H1 (cell line): ENCODE data around the gene ELP4. TPM values are rescaled to one million over a fixed set of nuclear protein-coding genes. Genes with fewer than 3 reads are reported as not detected.

ENCODE experiments used
- CTCF ChIA-PET: fragments of 300-600 bp; sonication (Branson Sonifier 250); formaldehyde crosslinking; loops from one replicate; lab custom pipeline; 2021; ENCODE audit not compliant: partially characterized antibody; lab: Charles Lee
- POLR2A ChIA-PET: fragments of 300-600 bp; sonication (Branson Sonifier 250); formaldehyde crosslinking; loops from one replicate; lab custom pipeline; 2021; ENCODE audit warnings: inconsistent platforms; ENCODE audit not compliant: partially characterized antibody; lab: Charles Lee
- DNase-seq, 2 experiments: peaks; one replicate each; pipeline versions ENCODE4 v3.0.0 to v3.0.0-alpha.2; 2010 to 2022; ENCODE audit warnings: low spot score in 2 of 2, low read depth in 1 of 2, mixed read lengths in 1 of 2
- FAIRE-seq: peaks from 2 replicates; lab custom pipeline; 2011; peaks lifted over from hg19 to GRCh38; lab: Jason Lieb, UNC
- H2AFZ ChIP-seq: 2 replicates; pipeline ENCODE4 v1.8.1; 2012; ENCODE audit warnings: low read length, inconsistent platforms
- H2AK5ac ChIP-seq: 2 replicates; pipeline ENCODE4 v1.6.1; 2013; ENCODE audit warnings: low read depth, low read length
- H2BK120ac ChIP-seq: replicated peaks from 2 replicates; pipeline ENCODE3; 2013; ENCODE audit warnings: low read depth, low read length, inconsistent platforms
- H2BK12ac ChIP-seq: 2 replicates; pipeline ENCODE4 v1.6.1; 2013; ENCODE audit warnings: low read depth, low read length
- H2BK15ac ChIP-seq: 2 replicates; pipeline ENCODE4 v1.6.1; 2013; ENCODE audit warnings: low read length
- H2BK20ac ChIP-seq: 2 replicates; pipeline ENCODE4 v1.6.1; 2013; ENCODE audit warnings: low read length
- H2BK5ac ChIP-seq: 2 replicates; pipeline ENCODE4 v1.6.1; 2013; ENCODE audit warnings: low read depth, low read length
- H3K14ac ChIP-seq: 2 replicates; pipeline ENCODE4 v1.6.1; 2013; ENCODE audit warnings: inconsistent platforms; ENCODE audit not compliant: insufficient read length
- H3K18ac ChIP-seq: 2 replicates; pipeline ENCODE4 v1.6.1; 2013; ENCODE audit warnings: low read length; ENCODE audit errors: extremely low read depth
- H3K23ac ChIP-seq: 2 replicates; pipeline ENCODE4 v1.6.1; 2013; ENCODE audit warnings: inconsistent platforms; ENCODE audit not compliant: insufficient read length
- H3K23me2 ChIP-seq: 2 replicates; pipeline ENCODE4 v1.6.1; 2013; ENCODE audit warnings: low read depth, low read length
- H3K27ac ChIP-seq: 2 replicates; pipeline ENCODE4 v1.6.1; 2011; ENCODE audit warnings: low read depth, low read length, inconsistent platforms
- H3K27me3 ChIP-seq, 4 experiments: replicated peaks in 1 of 4; 1 replicate in 1 of 4; 2 replicates in 3 of 4; pipeline versions ENCODE4 v1.6.1 to v1.8.1; 2011 to 2013; ENCODE audit warnings: low read length in 3 of 4, mild to moderate bottlenecking in 3 of 4, inconsistent platforms in 2 of 4, mixed read lengths in 2 of 4, moderate library complexity in 1 of 4; ENCODE audit not compliant: control insufficient read depth in 3 of 4, insufficient read depth in 3 of 4; ENCODE audit errors: extremely low read depth in 1 of 4
- H3K36me3 ChIP-seq, 4 experiments: 2 replicates each; pipeline versions ENCODE4 v1.6.1 to v1.8.1; 2011 to 2013; ENCODE audit warnings: mild to moderate bottlenecking in 4 of 4, low read length in 3 of 4, moderate library complexity in 2 of 4, control low read depth in 1 of 4, inconsistent platforms in 1 of 4; ENCODE audit not compliant: insufficient read depth in 4 of 4, control insufficient read depth in 2 of 4
- H3K4ac ChIP-seq: replicated peaks from 2 replicates; pipeline ENCODE3; 2013; ENCODE audit warnings: low read length, low read depth, mixed read lengths, inconsistent platforms; ENCODE audit not compliant: insufficient read length
- H3K4me1 ChIP-seq, 4 experiments: replicated peaks in 1 of 4; 1 replicate in 1 of 4; 2 replicates in 3 of 4; pipeline versions ENCODE4 v1.6.1 to v1.8.1; 2011 to 2013; ENCODE audit warnings: low read length in 3 of 4, inconsistent platforms in 2 of 4, mixed read lengths in 1 of 4; ENCODE audit not compliant: insufficient read depth in 4 of 4, control insufficient read depth in 3 of 4
- H3K4me2 ChIP-seq, 2 experiments: 2 replicates each; pipeline versions ENCODE4 v1.6.1 to v1.8.1; 2011 to 2013; ENCODE audit warnings: low read depth in 2 of 2, low read length in 2 of 2, control low read depth in 1 of 2, inconsistent platforms in 1 of 2, mild to moderate bottlenecking in 1 of 2; ENCODE audit not compliant: insufficient read depth in 1 of 2
- H3K4me3 ChIP-seq, 4 experiments: fragments of 200-600, 300-600 bp in 1 of 4; sonication (generic), shearing (Covaris generic), sonication (Bioruptor Twin) in 1 of 4; 2 replicates each; pipeline versions ENCODE4 v1.5.1 to v1.8.1; 2011 to 2016; ENCODE audit warnings: low read length in 4 of 4, low read depth in 3 of 4, control low read depth in 2 of 4, inconsistent platforms in 2 of 4, mild to moderate bottlenecking in 2 of 4, mixed read lengths in 1 of 4, moderate library complexity in 1 of 4; ENCODE audit not compliant: insufficient read depth in 2 of 4; ENCODE audit errors: extremely low read depth in 1 of 4
- H3K56ac ChIP-seq: replicated peaks from 2 replicates; pipeline ENCODE3; 2013; ENCODE audit warnings: low read depth, mild to moderate bottlenecking, mixed read lengths, low read length, inconsistent platforms; ENCODE audit not compliant: insufficient read length
- H3K79me1 ChIP-seq: 2 replicates; pipeline ENCODE4 v1.6.1; 2013; ENCODE audit warnings: low read depth, low read length, control low read depth
- H3K79me2 ChIP-seq, 2 experiments: 2 replicates each; pipeline versions ENCODE4 v1.6.1 to v1.8.1; 2012 to 2013; ENCODE audit warnings: low read length in 2 of 2, mild to moderate bottlenecking in 2 of 2, inconsistent platforms in 1 of 2; ENCODE audit not compliant: insufficient read depth in 2 of 2, control insufficient read depth in 1 of 2
- H3K9ac ChIP-seq, 4 experiments: replicated peaks in 1 of 4; 1 replicate in 1 of 4; 2 replicates in 3 of 4; pipeline versions ENCODE4 v1.6.1 to v1.8.1; 2011 to 2013; ENCODE audit warnings: low read depth in 3 of 4, low read length in 3 of 4, control low read depth in 2 of 4, mild to moderate bottlenecking in 2 of 4, moderate library complexity in 2 of 4, inconsistent platforms in 1 of 4; ENCODE audit errors: extremely low read depth in 1 of 4
- H3K9me3 ChIP-seq, 2 experiments: 2 replicates each; pipeline versions ENCODE4 v1.6.1 to v1.8.1; 2012 to 2013; ENCODE audit warnings: mild to moderate bottlenecking in 2 of 2, moderate library complexity in 2 of 2, control low read depth in 1 of 2, inconsistent platforms in 1 of 2, low read depth in 1 of 2, low read length in 1 of 2, mixed read lengths in 1 of 2; ENCODE audit not compliant: insufficient read depth in 2 of 2
- H4K20me1 ChIP-seq, 2 experiments: replicated peaks in 1 of 2; 2 replicates each; pipeline versions ENCODE3 to v1.8.1; 2011 to 2013; ENCODE audit warnings: inconsistent platforms in 2 of 2, low read length in 2 of 2, mild to moderate bottlenecking in 1 of 2; ENCODE audit not compliant: insufficient read depth in 2 of 2, control insufficient read depth in 1 of 2
- H4K5ac ChIP-seq: 2 replicates; pipeline ENCODE4 v1.6.1; 2013; ENCODE audit warnings: low read length, low read depth, mixed read lengths, inconsistent platforms; ENCODE audit not compliant: insufficient read length
- H4K8ac ChIP-seq: 2 replicates; pipeline ENCODE4 v1.8.0; 2013; ENCODE audit warnings: mild to moderate bottlenecking, moderate library complexity, low read length, inconsistent platforms; ENCODE audit not compliant: insufficient read depth; ENCODE audit errors: extremely low read depth
- H4K91ac ChIP-seq: replicated peaks from 2 replicates; pipeline ENCODE3; 2013; ENCODE audit warnings: low read length, mixed read lengths, inconsistent platforms; ENCODE audit not compliant: insufficient read length
- BRCA1 ChIP-seq: IDR thresholded peaks from 2 replicates; pipeline ENCODE4 v1.6.1; 2012; ENCODE audit warnings: low read depth, low read length, improper control_type of control experiment
- KDM1A ChIP-seq: fragments of 200-600, 300-600 bp; sonication (generic); IDR thresholded peaks from 2 replicates; pipeline ENCODE4 v1.7.1; 2016; ENCODE audit warnings: mild to moderate bottlenecking, low read length, borderline replicate concordance
- RBBP5 ChIP-seq: IDR thresholded peaks from 2 replicates; pipeline ENCODE4 v1.7.1; 2012; ENCODE audit warnings: low read depth, mild to moderate bottlenecking, inconsistent platforms, low read length, moderate library complexity, borderline replicate concordance
- RNF2 ChIP-seq: fragments of 200-900, 300-1000 bp; sonication (generic); IDR thresholded peaks from 2 replicates; pipeline ENCODE4 v1.7.1; 2016; ENCODE audit warnings: borderline replicate concordance, low read depth, mild to moderate bottlenecking, antibody characterized with exemption, low read length; ENCODE audit not compliant: poor library complexity, severe bottlenecking; ENCODE audit errors: missing control alignments
- SP4 ChIP-seq: IDR thresholded peaks from 2 replicates; pipeline ENCODE4 v1.6.1; 2012; ENCODE audit warnings: low read length, inconsistent platforms
- polyA plus RNA-seq, 7 experiments: library from polyadenylated mRNA; depleted of rRNA in 3 of 7; stranded (reverse) in 5 of 7; unstranded in 2 of 7; fragments of >200 nt in 5 of 7; fragments of 200-250 nt in 2 of 7; gene quantifications; 1 replicate in 5 of 7; 2 replicates in 1 of 7; 4 replicates in 1 of 7; pipeline versions ENCODE4 v1.2.1 to v1.2.3, GENCODE V29; 2011 to 2013; ENCODE audit warnings: missing spikeins in 2 of 7, mixed read lengths in 2 of 7
- total RNA-seq: library from RNA; stranded (reverse); fragmentation: NEBNext Ultra II Directional; extraction: Animal tissue kit (Norgen Biotek cat#: 25700); gene quantifications from 2 replicates; pipeline ENCODE4 v1.2.1, GENCODE V29; 2021
- TF ChIP-seq, protein P1 (sequence below): IDR thresholded peaks from 2 replicates; pipeline ENCODE4 v1.6.1; 2012; ENCODE audit warnings: inconsistent platforms

ELP4 gene
- total and polyA plus RNA-seq, 2 of the 8 experiments (the other 6 are each of a cell fraction or from before 2014, with no cell fraction given): 14.0 to 18.6 TPM

DNA sequence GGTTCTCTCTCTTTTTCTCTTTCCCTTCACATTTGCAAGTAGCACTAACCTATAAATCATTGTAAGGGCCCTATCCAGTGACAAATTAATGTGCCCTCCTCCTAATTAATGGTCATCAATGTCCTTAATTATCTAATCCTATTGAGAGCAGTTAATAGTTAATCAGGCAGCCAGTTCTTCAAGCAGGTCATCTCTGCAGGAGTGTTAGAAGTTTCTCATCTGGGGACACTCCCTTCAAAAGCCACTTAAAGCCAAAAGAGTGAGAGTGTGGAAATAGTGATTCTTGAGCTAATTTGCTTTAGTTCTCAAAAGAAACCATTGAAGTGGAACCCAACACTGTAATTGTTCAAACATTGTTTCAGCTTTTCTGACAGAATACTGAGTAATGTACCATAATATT lies 141.6 kb downstream of the ELP4 start:
- H2AFZ ChIP-seq: no peak overlapping the region
- no peaks in the 10 kb centered on the region for H3K36me3 ChIP-seq
- no peak overlapping the region for H2BK20ac ChIP-seq
- H3K23me2 ChIP-seq: no peaks in the 10 kb centered on the region
- H2BK12ac ChIP-seq: no peak overlapping the region
- no peak overlapping the region for H2BK5ac ChIP-seq
- no peak overlapping the region for H4K8ac ChIP-seq
- H4K5ac ChIP-seq: no peak overlapping the region
- no peak overlapping the region for H3K4ac ChIP-seq
- H3K56ac ChIP-seq: no peak overlapping the region
- no peak overlapping the region for H4K91ac ChIP-seq
- no peak for DNase-seq
- FAIRE-seq: no peak
- H3K79me2 ChIP-seq: no peaks in the 10 kb centered on the region
- no peak overlapping the region for H3K4me2 ChIP-seq
- H3K14ac ChIP-seq: no peak overlapping the region
- ChIA-PET POLR2A (no interaction called here), CTCF (interaction anchor here (3.6 kb wide), 1 partner anchor 10 kb away, joined by 19 read pairs; no protein-coding TSS in a partner anchor)
- TF ChIP-seq KDM1A (no peak), SP4 (no peak), RNF2 (no peak), RBBP5 (no peak), BRCA1 (no peak)
- TF ChIP-seq, protein P1, sequence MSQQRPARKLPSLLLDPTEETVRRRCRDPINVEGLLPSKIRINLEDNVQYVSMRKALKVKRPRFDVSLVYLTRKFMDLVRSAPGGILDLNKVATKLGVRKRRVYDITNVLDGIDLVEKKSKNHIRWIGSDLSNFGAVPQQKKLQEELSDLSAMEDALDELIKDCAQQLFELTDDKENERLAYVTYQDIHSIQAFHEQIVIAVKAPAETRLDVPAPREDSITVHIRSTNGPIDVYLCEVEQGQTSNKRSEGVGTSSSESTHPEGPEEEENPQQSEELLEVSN: no peak
- H4K20me1 ChIP-seq: no peaks in the 10 kb centered on the region
- no peak overlapping the region for H2AK5ac ChIP-seq
- no peak overlapping the region for H3K23ac ChIP-seq
- no peak overlapping the region for H3K27ac ChIP-seq
- H2BK120ac ChIP-seq: no peak overlapping the region
- peaks cover 0 to 2% (median 0%) of the 10 kb centered on the region in 4 experiments; a peak in 1 of 7 replicates for H3K27me3 ChIP-seq
- no peak overlapping the region for H3K18ac ChIP-seq
- no peaks in the 10 kb centered on the region for H3K9me3 ChIP-seq
- H3K4me3 ChIP-seq: no peak overlapping the region
- no peak overlapping the region for H3K9ac ChIP-seq
- H3K4me1 ChIP-seq: peaks cover 0 to 7% (median 1%) of the 10 kb centered on the region in 4 experiments; a peak in 2 of 7 replicates
- no peak overlapping the region for H2BK15ac ChIP-seq
- H3K79me1 ChIP-seq: no peaks in the 10 kb centered on the region
